ENCODE measurements around the gene LINC00305.

DNA sequence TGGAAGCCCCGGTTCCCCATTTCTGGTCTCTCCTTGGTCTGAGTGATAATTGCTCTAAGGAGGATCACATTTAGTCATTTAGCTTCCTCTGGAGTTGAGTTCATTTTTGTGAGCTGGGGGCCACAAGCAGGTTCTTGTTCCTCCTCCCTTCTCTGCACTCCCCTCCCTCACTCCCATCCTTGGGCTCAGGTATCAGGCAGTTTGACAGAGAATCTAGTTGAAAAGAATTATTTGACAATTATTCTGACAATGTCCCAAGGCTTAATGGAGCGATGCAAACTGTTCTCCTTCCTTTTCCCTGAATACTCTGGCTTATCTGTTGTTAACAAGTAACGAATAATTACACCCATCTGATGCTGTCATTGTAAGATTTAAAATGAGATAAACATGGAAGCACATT is 117.5 kb downstream of the LINC00305 start:
- TF ChIP-seq POLR2A (IDR thresholded peaks at IDR 0.05): no peak
- TF ChIP-seq, protein P1, sequence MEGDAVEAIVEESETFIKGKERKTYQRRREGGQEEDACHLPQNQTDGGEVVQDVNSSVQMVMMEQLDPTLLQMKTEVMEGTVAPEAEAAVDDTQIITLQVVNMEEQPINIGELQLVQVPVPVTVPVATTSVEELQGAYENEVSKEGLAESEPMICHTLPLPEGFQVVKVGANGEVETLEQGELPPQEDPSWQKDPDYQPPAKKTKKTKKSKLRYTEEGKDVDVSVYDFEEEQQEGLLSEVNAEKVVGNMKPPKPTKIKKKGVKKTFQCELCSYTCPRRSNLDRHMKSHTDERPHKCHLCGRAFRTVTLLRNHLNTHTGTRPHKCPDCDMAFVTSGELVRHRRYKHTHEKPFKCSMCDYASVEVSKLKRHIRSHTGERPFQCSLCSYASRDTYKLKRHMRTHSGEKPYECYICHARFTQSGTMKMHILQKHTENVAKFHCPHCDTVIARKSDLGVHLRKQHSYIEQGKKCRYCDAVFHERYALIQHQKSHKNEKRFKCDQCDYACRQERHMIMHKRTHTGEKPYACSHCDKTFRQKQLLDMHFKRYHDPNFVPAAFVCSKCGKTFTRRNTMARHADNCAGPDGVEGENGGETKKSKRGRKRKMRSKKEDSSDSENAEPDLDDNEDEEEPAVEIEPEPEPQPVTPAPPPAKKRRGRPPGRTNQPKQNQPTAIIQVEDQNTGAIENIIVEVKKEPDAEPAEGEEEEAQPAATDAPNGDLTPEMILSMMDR (IDR thresholded peaks at IDR 0.05): no peak

All from right lobe of liver (tissue), 4 donors.